Subcutaneous abdominal adipose tissue (tissue), 5 donors: Measurements from ENCODE around the gene FYN.

Experiments
- H3K27ac ChIP-seq: one replicate; pipeline ENCODE4 v1.7.0; 2013; ENCODE audit warnings: low read depth, mild to moderate bottlenecking, inconsistent platforms, low read length, moderate library complexity
- H3K27me3 ChIP-seq, 5 donors: one replicate each; pipeline ENCODE4 v1.7.0; 2013; ENCODE audit warnings: low read length in 5 of 5, inconsistent platforms in 1 of 5; ENCODE audit not compliant: control insufficient read depth in 5 of 5, insufficient read depth in 4 of 5
- H3K36me3 ChIP-seq, 5 donors: one replicate each; pipeline ENCODE4 v1.7.0; 2013; ENCODE audit warnings: low read length in 5 of 5; ENCODE audit not compliant: control insufficient read depth in 5 of 5, insufficient read depth in 5 of 5
- H3K4me1 ChIP-seq, 5 donors: one replicate each; pipeline ENCODE4 v1.7.0; 2013; ENCODE audit warnings: low read length in 5 of 5, mild to moderate bottlenecking in 3 of 5, moderate library complexity in 1 of 5; ENCODE audit not compliant: control insufficient read depth in 5 of 5, insufficient read depth in 5 of 5
- H3K4me3 ChIP-seq, 5 donors: one replicate each; pipeline ENCODE4 v1.7.0; 2013; ENCODE audit warnings: low read length in 5 of 5, low read depth in 1 of 5
- H3K9ac ChIP-seq, 5 donors: one replicate each; pipeline ENCODE4 v1.7.0; 2013; ENCODE audit warnings: low read length in 5 of 5, mild to moderate bottlenecking in 4 of 5, moderate library complexity in 3 of 5
- H3K9me3 ChIP-seq, 5 donors: one replicate each; pipeline ENCODE4 v1.7.0; 2013; ENCODE audit warnings: low read length in 5 of 5; ENCODE audit not compliant: control insufficient read depth in 5 of 5
- donor health status: healthy.
- donor health status: healthy.
- donor health status: healthy.
- donor health status: healthy.
- donor health status: healthy.

The FYN gene

GRCh38 chr6:111718326-111718725, 154.9 kb downstream of the FYN start:
- H3K36me3 ChIP-seq: peaks cover 0 to 24% (median 13%) of the 10 kb centered on the region in 5 donors
- peaks cover 3 to 26% (median 20%) of the 10 kb centered on the region in 5 donors for H3K4me1 ChIP-seq
- H3K27ac ChIP-seq: no peak overlapping the region
- no peak overlapping the region for H3K4me3 ChIP-seq
- H3K9ac ChIP-seq: no peak overlapping the region
- H3K9me3 ChIP-seq: no peaks in the 10 kb centered on the region
- no peaks in the 10 kb centered on the region for H3K27me3 ChIP-seq

DNA sequence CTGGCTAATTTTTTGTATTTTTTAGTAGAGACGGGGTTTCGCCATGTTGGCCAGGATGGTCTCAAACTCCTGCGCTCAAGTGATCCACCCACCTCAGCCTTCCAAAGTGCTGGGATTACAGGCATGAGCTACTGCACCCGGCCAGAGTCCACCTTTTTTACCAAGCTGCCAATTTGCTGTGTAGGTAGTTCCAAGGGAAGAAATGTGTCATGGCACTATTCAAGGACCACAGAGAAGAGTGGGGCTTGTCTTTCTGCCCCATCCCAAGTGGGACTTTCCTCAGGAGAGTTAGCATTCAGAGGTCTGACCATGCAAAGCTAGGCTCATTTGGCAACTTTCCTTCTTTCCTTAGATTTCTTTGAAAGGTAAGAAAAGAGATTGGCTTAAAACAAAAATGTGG, 155.6 kb downstream of the FYN start:
- no peak overlapping the region for H3K4me3 ChIP-seq
- H3K27ac ChIP-seq: no peak overlapping the region
- no peak overlapping the region for H3K9ac ChIP-seq
- H3K36me3 ChIP-seq: peaks cover 0 to 28% (median 19%) of the 10 kb centered on the region in 5 donors
- no peaks in the 10 kb centered on the region for H3K27me3 ChIP-seq
- H3K4me1 ChIP-seq: peaks cover 3 to 21% (median 16%) of the 10 kb centered on the region in 5 donors
- no peaks in the 10 kb centered on the region for H3K9me3 ChIP-seq

GRCh38 chr6:111716325-111716724, 156.9 kb downstream of the FYN start:
- H3K27ac ChIP-seq: no peak overlapping the region
- peaks cover 2 to 19% (median 18%) of the 10 kb centered on the region in 5 donors for H3K4me1 ChIP-seq
- no peaks in the 10 kb centered on the region for H3K27me3 ChIP-seq
- H3K9me3 ChIP-seq: no peaks in the 10 kb centered on the region
- H3K9ac ChIP-seq: no peak overlapping the region
- H3K36me3 ChIP-seq: peaks cover 0 to 34% (median 20%) of the 10 kb centered on the region in 5 donors
- H3K4me3 ChIP-seq: no peak overlapping the region

DNA sequence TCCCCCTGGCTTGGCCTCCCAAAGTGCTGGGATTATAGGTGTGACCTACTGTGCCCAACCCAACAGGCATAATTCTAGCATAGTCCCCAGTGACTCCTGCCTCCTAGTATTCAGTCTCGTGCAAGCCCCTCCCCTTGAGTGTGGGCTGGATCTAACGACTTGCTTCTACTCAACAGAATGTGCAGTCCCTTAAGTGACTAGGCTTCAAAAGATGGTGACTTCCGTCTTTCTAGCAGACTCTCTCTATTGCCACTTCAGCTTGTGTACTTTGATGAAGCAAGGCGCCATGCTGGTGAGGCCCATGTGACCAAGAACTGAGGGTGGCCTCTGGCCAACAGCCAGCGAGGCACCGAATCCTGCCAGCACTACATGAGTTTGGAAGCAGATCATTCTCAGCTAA, 157.9 kb downstream of the FYN start:
- no peaks in the 10 kb centered on the region for H3K9me3 ChIP-seq
- no peaks in the 10 kb centered on the region for H3K27me3 ChIP-seq
- H3K9ac ChIP-seq: no peak overlapping the region
- H3K4me3 ChIP-seq: no peak overlapping the region
- peaks cover 3 to 23% (median 21%) of the 10 kb centered on the region in 5 donors for H3K4me1 ChIP-seq
- H3K27ac ChIP-seq: no peak overlapping the region
- peaks cover 0 to 34% (median 20%) of the 10 kb centered on the region in 5 donors for H3K36me3 ChIP-seq

DNA sequence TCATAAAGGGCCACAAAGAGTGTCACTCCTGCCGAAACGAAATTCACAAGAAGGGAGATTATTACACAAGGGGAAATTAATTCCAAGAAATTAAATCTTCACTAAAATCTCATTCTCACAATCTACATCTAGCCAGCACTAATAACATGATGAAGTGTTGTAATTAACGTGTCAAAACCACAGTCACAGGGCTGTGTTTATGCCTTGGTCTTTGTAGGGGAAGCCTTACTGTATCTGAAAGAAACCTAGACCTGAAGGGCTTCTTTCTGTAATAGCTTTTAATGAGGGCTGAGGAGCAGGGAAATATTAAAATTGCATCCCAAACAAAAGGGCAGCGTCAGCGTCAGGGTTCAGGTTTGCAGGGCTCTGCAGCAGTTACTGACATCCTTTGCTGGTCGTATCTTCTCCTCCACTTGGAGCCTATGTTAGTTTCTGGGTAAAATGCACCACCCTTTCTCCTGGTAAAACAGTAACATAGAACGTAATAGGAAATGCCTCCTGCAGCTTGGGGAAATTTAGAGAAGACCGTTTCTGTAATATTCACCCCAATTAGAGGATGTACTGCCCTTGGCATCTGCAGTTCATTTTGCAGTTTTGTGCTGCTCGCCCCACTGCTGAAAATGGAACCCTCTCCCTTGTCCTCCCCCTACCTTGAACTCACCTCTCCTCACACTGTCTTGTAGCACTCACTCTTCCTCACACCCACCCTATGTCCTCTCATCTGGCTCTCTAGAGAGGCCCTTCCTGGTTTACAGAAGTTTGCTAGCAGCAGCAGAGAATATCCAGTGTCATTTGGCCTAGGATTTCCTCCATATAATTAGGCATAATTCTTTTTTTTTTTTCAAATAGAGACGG, 158.6 kb downstream of the FYN start:
- Histone ChIP-seq H3K9me3 (no peaks in the 10 kb centered on the region), H3K4me1 (peaks cover 3 to 27% (median 24%) of the 10 kb centered on the region in 5 donors), H3K27me3 (no peaks in the 10 kb centered on the region), H3K9ac (no peak overlapping the region), H3K36me3 (peaks cover 0 to 33% (median 20%) of the 10 kb centered on the region in 5 donors), H3K4me3 (no peak overlapping the region), H3K27ac (no peak overlapping the region)

DNA sequence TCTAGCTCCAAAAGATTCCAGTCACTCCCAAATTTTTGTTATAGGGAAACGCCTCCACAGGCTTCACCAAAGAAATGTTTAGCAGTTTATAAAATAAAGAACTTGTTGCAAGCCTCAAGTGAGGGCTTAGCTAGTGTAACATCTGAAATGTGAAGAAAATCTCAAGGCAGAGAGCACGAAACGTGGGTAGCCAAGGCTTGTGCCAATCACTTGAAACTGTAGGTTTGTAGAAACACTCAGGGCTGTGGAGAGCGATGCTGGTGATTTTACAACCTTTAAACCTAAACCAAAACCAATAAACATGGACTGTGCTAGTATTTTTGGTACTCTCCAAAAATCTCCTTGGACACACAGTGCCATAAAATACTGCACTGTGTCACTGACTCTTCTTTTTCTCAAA, 159.4 kb downstream of the FYN start:
- Histone ChIP-seq H3K9me3 (no peaks in the 10 kb centered on the region), H3K4me1 (peaks cover 3 to 26% (median 24%) of the 10 kb centered on the region in 5 donors), H3K9ac (no peak overlapping the region), H3K27ac (no peak overlapping the region), H3K4me3 (no peak overlapping the region), H3K36me3 (peaks cover 0 to 32% (median 21%) of the 10 kb centered on the region in 5 donors), H3K27me3 (no peaks in the 10 kb centered on the region)

- no peak overlapping the region for H3K4me3 ChIP-seq
- H3K36me3 ChIP-seq: peaks cover 0 to 31% (median 20%) of the 10 kb centered on the region in 5 donors
- no peaks in the 10 kb centered on the region for H3K9me3 ChIP-seq
- no peaks in the 10 kb centered on the region for H3K27me3 ChIP-seq
- no peak overlapping the region for H3K9ac ChIP-seq
- peaks cover 3 to 26% (median 24%) of the 10 kb centered on the region in 5 donors for H3K4me1 ChIP-seq
- H3K27ac ChIP-seq: no peak overlapping the region
Measured at GRCh38 chr6:111713236-111713635, 160.0 kb downstream of the FYN start.

DNA sequence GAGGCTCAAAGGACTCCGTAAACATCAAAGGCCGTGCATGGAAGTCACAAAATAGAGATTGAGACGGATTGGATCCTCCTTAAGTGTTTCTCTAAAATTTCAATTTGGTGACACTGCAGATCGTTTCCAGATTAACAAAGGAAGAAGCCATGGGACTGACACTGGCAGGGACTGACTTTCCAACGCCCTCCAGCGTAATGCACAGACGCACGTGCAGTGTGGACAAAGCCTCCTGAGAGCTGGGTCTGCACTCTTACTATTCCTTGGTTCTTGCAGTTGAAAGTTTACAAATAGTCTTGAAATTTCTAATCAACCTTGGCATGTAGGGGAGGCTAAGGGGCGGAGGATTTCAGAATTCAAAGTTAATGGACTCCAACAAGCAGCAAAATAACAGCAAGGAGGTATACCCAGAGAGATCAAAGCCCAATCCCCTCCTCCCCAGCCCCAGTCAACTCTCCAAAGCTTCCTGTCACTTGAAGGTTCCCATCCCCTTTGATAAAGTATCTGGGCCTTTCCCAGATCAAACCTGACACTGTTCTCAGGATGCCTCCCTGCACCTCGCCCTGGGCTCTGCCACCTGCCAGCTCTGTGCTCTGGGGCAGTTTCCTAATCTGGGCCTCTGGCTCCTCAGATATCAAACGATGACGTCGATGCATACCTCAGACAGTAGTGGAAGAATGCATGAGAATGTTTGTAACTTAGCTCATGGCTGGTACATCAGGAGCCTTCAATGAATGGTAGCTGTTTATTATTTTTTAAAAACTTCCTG, 161.1 kb downstream of the FYN start:
- H3K27me3 ChIP-seq: no peaks in the 10 kb centered on the region
- H3K4me3 ChIP-seq: no peak overlapping the region
- H3K27ac ChIP-seq: peak overlapping the region; percentile 59
- peaks cover 3 to 27% (median 27%) of the 10 kb centered on the region in 5 donors for H3K4me1 ChIP-seq
- H3K36me3 ChIP-seq: peaks cover 0 to 28% (median 20%) of the 10 kb centered on the region in 5 donors
- H3K9me3 ChIP-seq: no peaks in the 10 kb centered on the region
- no peak overlapping the region for H3K9ac ChIP-seq

DNA sequence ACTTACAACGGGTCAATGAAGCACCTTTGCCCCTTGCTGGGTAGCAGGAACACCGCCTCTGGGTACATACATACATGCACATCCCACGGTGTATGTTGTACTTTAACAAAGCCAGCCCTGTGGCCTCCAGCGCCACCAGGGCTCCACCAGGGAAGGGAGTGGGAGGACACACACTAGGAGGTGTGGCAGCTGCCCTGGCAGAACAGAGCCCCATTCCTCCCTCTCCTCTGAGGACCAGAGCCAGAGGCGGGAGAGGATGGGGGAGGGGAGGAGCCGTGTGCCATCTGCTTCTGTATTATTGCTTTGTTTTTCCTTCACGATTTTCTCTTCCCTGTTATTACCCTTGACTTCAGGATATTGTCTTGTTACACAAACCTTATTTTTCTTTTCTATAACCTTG, 161.8 kb downstream of the FYN start:
- Histone ChIP-seq H3K27ac (peak overlapping the region; percentile 59), H3K9ac (no peak overlapping the region), H3K36me3 (peaks cover 0 to 29% (median 20%) of the 10 kb centered on the region in 5 donors), H3K4me3 (no peak overlapping the region), H3K27me3 (no peaks in the 10 kb centered on the region), H3K4me1 (peaks cover 8 to 32% (median 31%) of the 10 kb centered on the region in 5 donors), H3K9me3 (no peaks in the 10 kb centered on the region)

DNA sequence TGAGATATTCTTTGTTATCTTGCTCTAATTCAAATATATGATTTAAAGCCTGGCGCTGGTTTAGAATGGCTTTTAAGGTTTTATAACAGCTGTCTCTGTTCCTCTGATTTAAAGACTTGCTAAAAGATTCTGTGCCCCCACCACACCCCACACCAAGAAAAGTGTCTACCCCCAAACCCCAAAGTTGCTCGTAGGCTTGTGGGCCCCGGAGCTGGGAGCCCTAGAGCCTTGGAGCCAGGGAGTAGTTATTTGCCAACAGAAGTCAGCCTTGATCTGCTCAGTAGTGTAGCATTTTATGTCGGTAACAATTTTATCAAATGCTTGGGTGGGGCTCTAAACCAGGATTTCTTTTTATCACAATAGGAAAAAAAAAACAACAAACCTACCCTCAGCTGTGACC, 162.3 kb downstream of the FYN start:
- peaks cover 8 to 32% (median 31%) of the 10 kb centered on the region in 5 donors for H3K4me1 ChIP-seq
- H3K9me3 ChIP-seq: no peaks in the 10 kb centered on the region
- H3K27me3 ChIP-seq: no peaks in the 10 kb centered on the region
- H3K4me3 ChIP-seq: no peak overlapping the region
- peak overlapping the region; percentile 59 for H3K27ac ChIP-seq
- peak overlapping the region in 1 of 5 donors; percentile 13 for H3K9ac ChIP-seq
- H3K36me3 ChIP-seq: peaks cover 0 to 29% (median 20%) of the 10 kb centered on the region in 5 donors
